Iris pigment epithelial cell (primary cell): ENCODE data around the gene NOTUM.

Source experiments
- DNase-seq: peaks from one replicate; pipeline ENCODE4 v3.0.0-alpha.2; 2011; ENCODE audit warnings: low read depth

Gene NOTUM

GRCh38 chr17:81935709-81936084 is 25.3 kb downstream of the NOTUM start:
- no peak for DNase-seq

- DNase-seq: no peak
Measured at GRCh38 chr17:81934850-81935708, 25.9 kb downstream of the NOTUM start.

- DNase-seq: no peak
Measured at GRCh38 chr17:81934098-81934757, 26.8 kb downstream of the NOTUM start.

GRCh38 chr17:81933178-81933699 is 27.7 kb downstream of the NOTUM start:
- DNase-seq: no peak

- DNase-seq: no peak
Measured at GRCh38 chr17:81932333-81932983, 28.5 kb downstream of the NOTUM start.

- DNase-seq: no peak
Measured at GRCh38 chr17:81931557-81932332, 29.2 kb downstream of the NOTUM start.

- DNase-seq: no peak
Measured at GRCh38 chr17:81931189-81931556, 29.8 kb downstream of the NOTUM start.

- no peak for DNase-seq
Measured at GRCh38 chr17:81930142-81931125, 30.6 kb downstream of the NOTUM start.

GRCh38 chr17:81929253-81930141 is 31.5 kb downstream of the NOTUM start:
- no peak for DNase-seq

- DNase-seq: no peak
Measured at GRCh38 chr17:81928544-81929252, 32.3 kb downstream of the NOTUM start.

GRCh38 chr17:81927653-81928543 is 33.1 kb downstream of the NOTUM start, which contains the start of gene MAFG:
Gene MAFG (minus strand): TSS chr17:81927735. CDS start chr17:81923185, 4,550 bp downstream.
- DNase-seq: peak; percentile 90

- no peak for DNase-seq
Measured at GRCh38 chr17:81927152-81927652, 33.8 kb downstream of the NOTUM start.

- peak; percentile 70 for DNase-seq
Measured at GRCh38 chr17:81926451-81927151, 34.4 kb downstream of the NOTUM start.

GRCh38 chr17:81925860-81926450 is 35.0 kb downstream of the NOTUM start:
- no peak for DNase-seq

- DNase-seq: no peak
Measured at GRCh38 chr17:81924557-81925532, 36.1 kb downstream of the NOTUM start.
